SK-N-SH (cell line): ENCODE measurements around the gene PLB1. TPM values are rescaled to one million over a fixed set of nuclear protein-coding genes. Genes with fewer than 3 reads are reported as not detected.

Experiments
- CTCF ChIA-PET: fragments of 300-600, 350-600 bp; formaldehyde crosslinking; extraction: SDS; loops from one replicate; lab custom pipeline; 2021; lab: Yijun Ruan, JAX
- POLR2A ChIA-PET: fragments of 350-600 bp; sonication (Branson Sonifier 250); formaldehyde crosslinking; extraction: SDS; loops from one replicate; lab custom pipeline; 2020; ENCODE audit warnings: antibody characterized with exemption, inconsistent platforms; lab: Yijun Ruan, JAX
- DNase-seq: peaks from one replicate; pipeline ENCODE4 v3.0.0; 2012
- H2AFZ ChIP-seq: fragments of 200-600 bp; sonication (generic); 2 replicates; pipeline ENCODE4 v1.8.1; 2016; ENCODE audit warnings: antibody characterized with exemption, mild to moderate bottlenecking, low read depth
- H3F3A ChIP-seq: fragments of 200-600 bp; sonication (generic); replicated peaks from 2 replicates; pipeline ENCODE3; 2016; ENCODE audit warnings: antibody characterized with exemption, mild to moderate bottlenecking; ENCODE audit not compliant: insufficient read depth
- H3K27ac ChIP-seq, 2 experiments: fragments of 200-500 bp in 1 of 2; fragments of 200-600 bp in 1 of 2; sonication (Bioruptor generic) in 1 of 2; sonication (generic), shearing (Covaris generic) in 1 of 2; 2 replicates each; pipeline versions ENCODE4 v1.5.1 to v1.6.1; 2014 to 2016; ENCODE audit warnings: low read depth in 2 of 2, inconsistent platforms in 1 of 2, low read length in 1 of 2, mild to moderate bottlenecking in 1 of 2, mixed read lengths in 1 of 2
- H3K27me3 ChIP-seq: fragments of 200-600 bp; sonication (generic), shearing (Covaris generic); 2 replicates; pipeline ENCODE4 v1.6.1; 2016; ENCODE audit warnings: mixed run types; ENCODE audit not compliant: insufficient read depth
- H3K36me3 ChIP-seq, 2 experiments: fragments of 200-500 bp in 1 of 2; fragments of 200-600 bp in 1 of 2; sonication (Bioruptor generic) in 1 of 2; sonication (generic) in 1 of 2; replicated peaks in 1 of 2; 2 replicates each; pipeline versions ENCODE3 to v1.5.1; 2014 to 2016; ENCODE audit warnings: low read length in 1 of 2, mild to moderate bottlenecking in 1 of 2; ENCODE audit not compliant: insufficient read depth in 2 of 2, control insufficient read depth in 1 of 2
- H3K4me1 ChIP-seq, 2 experiments: fragments of 200-500 bp in 1 of 2; fragments of 200-600 bp in 1 of 2; sonication (Bioruptor generic) in 1 of 2; sonication (generic), shearing (Covaris generic) in 1 of 2; 2 replicates each; pipeline versions ENCODE4 v1.5.1 to v1.6.1; 2014 to 2016; ENCODE audit warnings: low read depth in 1 of 2, low read length in 1 of 2, mixed run types in 1 of 2; ENCODE audit not compliant: insufficient read depth in 2 of 2, control insufficient read depth in 1 of 2
- H3K4me2 ChIP-seq: fragments of 200-600 bp; sonication (generic), shearing (Covaris generic); 2 replicates; pipeline ENCODE4 v1.6.1; 2017; ENCODE audit warnings: mixed run types
- H3K4me3 ChIP-seq, 2 experiments: fragments of 200-500 bp in 1 of 2; fragments of 200-600 bp in 1 of 2; sonication (Bioruptor generic) in 1 of 2; sonication (generic), shearing (Covaris generic) in 1 of 2; 2 replicates each; pipeline versions ENCODE4 v1.5.1 to v1.8.1; 2014 to 2016; ENCODE audit warnings: low read depth in 2 of 2, inconsistent platforms in 1 of 2, low read length in 1 of 2, mild to moderate bottlenecking in 1 of 2, mixed read lengths in 1 of 2, moderate library complexity in 1 of 2
- H3K79me2 ChIP-seq: fragments of 200-600 bp; sonication (generic); 2 replicates; pipeline ENCODE4 v1.8.1; 2017; ENCODE audit warnings: mild to moderate bottlenecking; ENCODE audit not compliant: insufficient read depth
- H3K9ac ChIP-seq: fragments of 200-600 bp; sonication (generic); 2 replicates; pipeline ENCODE4 v1.6.1; 2017; ENCODE audit warnings: mixed run types
- H3K9me2 ChIP-seq: fragments of 200-600 bp; sonication (generic); 2 replicates; pipeline ENCODE4 v1.6.1; 2017; ENCODE audit warnings: mixed run types
- H3K9me3 ChIP-seq: fragments of 200-600 bp; sonication (generic); 2 replicates; pipeline ENCODE4 v1.6.1; 2017; ENCODE audit warnings: mixed run types, mild to moderate bottlenecking, moderate library complexity
- H4K20me1 ChIP-seq: fragments of 200-600 bp; sonication (generic); 2 replicates; pipeline ENCODE4 v1.6.1; 2017; ENCODE audit warnings: mild to moderate bottlenecking, mixed run types; ENCODE audit not compliant: insufficient read depth
- ELF1 ChIP-seq: IDR thresholded peaks from 2 replicates; pipeline ENCODE4 v1.4.0; 2012
- EP300 ChIP-seq, 2 experiments: IDR thresholded peaks; 2 replicates each; pipeline versions ENCODE4 v1.4.0 to v1.6.1; 2012; ENCODE audit warnings: borderline replicate concordance in 1 of 2, low read depth in 1 of 2, low read length in 1 of 2
- EZH2phosphoT487 ChIP-seq: fragments of 200-600 bp; sonication (generic); IDR thresholded peaks from 2 replicates; pipeline ENCODE4 v1.6.1; 2017; ENCODE audit warnings: low read depth, mixed run types, mild to moderate bottlenecking, antibody characterized with exemption, moderate library complexity, borderline replicate concordance
- FOXJ3 ChIP-seq: sonication (generic); formaldehyde crosslinking; IDR thresholded peaks from 2 replicates; pipeline ENCODE4 v1.5.1; 2020; ENCODE audit warnings: mild to moderate bottlenecking, missing genetic modification reagents
- GABPA ChIP-seq: IDR thresholded peaks from 2 replicates; pipeline ENCODE4 v1.4.0; 2012; ENCODE audit warnings: low read depth, mild to moderate bottlenecking
- GATA2 ChIP-seq: sonication (generic); formaldehyde crosslinking; IDR thresholded peaks from 2 replicates; pipeline ENCODE4 v1.5.0; 2020; ENCODE audit warnings: mild to moderate bottlenecking, missing genetic modification reagents
- JUND ChIP-seq: IDR thresholded peaks from 2 replicates; pipeline ENCODE4 v1.4.0; 2012
- MXI1 ChIP-seq: IDR thresholded peaks from 2 replicates; pipeline ENCODE4 v1.6.1; 2012; ENCODE audit warnings: mild to moderate bottlenecking, low read depth, low read length, improper control_type of control experiment
- NFIC ChIP-seq: IDR thresholded peaks from 2 replicates; pipeline ENCODE4 v1.4.0; 2012; ENCODE audit warnings: borderline replicate concordance
- POLR2AphosphoS5 ChIP-seq: IDR thresholded peaks from 2 replicates; pipeline ENCODE4 v1.6.1; 2012; ENCODE audit warnings: low read depth, low read length
- RAD21 ChIP-seq: IDR thresholded peaks from 2 replicates; pipeline ENCODE4 v1.6.1; 2012; ENCODE audit warnings: mild to moderate bottlenecking, low read length
- RFX5 ChIP-seq: IDR thresholded peaks from 2 replicates; pipeline ENCODE4 v1.6.1; 2012; ENCODE audit warnings: mild to moderate bottlenecking, improper control_type of control experiment, low read length
- SMC3 ChIP-seq: IDR thresholded peaks from 2 replicates; pipeline ENCODE4 v1.6.1; 2012; ENCODE audit warnings: low read depth, low read length, improper control_type of control experiment
- TCF12 ChIP-seq: IDR thresholded peaks from 2 replicates; pipeline ENCODE4 v1.4.0; 2012
- YY1 ChIP-seq: IDR thresholded peaks from 2 replicates; pipeline ENCODE4 v1.4.0; 2012; ENCODE audit warnings: low read depth, mild to moderate bottlenecking
- WGBS: methylation state at CpG from one replicate; pipeline ENCODE4 v1.1.6; 2017; ENCODE audit warnings: low lambda C conversion rate; 5-methylcytosine and 5-hydroxymethylcytosine counted together
- polyA plus RNA-seq, 3 experiments: library from polyadenylated mRNA; depleted of rRNA; stranded (reverse); fragments of >200 nt; gene quantifications; 2 replicates each; pipeline ENCODE4 v1.2.3, GENCODE V29; 2012
- TF ChIP-seq, protein P1 (sequence below): IDR thresholded peaks from 2 replicates; pipeline ENCODE4 v1.6.1; 2012; ENCODE audit warnings: mild to moderate bottlenecking, low read depth, low read length, moderate library complexity
- TF ChIP-seq, protein P2 (sequence below): IDR thresholded peaks from 2 replicates; pipeline ENCODE4 v1.4.0; 2012; ENCODE audit warnings: low read depth, borderline replicate concordance
- TF ChIP-seq, protein P3 (sequence below): fragments of 150-350 bp; IDR thresholded peaks from 2 replicates; pipeline ENCODE4 v1.6.1; 2016; ENCODE audit warnings: mild to moderate bottlenecking, low read depth, low read length
- TF ChIP-seq, protein P4 (sequence below): IDR thresholded peaks from 2 replicates; pipeline ENCODE4; 2012

Gene PLB1
- polyA plus RNA-seq, 1 of the 3 experiments (the other 2 are of a cell fraction) = 0.10 TPM

DNA sequence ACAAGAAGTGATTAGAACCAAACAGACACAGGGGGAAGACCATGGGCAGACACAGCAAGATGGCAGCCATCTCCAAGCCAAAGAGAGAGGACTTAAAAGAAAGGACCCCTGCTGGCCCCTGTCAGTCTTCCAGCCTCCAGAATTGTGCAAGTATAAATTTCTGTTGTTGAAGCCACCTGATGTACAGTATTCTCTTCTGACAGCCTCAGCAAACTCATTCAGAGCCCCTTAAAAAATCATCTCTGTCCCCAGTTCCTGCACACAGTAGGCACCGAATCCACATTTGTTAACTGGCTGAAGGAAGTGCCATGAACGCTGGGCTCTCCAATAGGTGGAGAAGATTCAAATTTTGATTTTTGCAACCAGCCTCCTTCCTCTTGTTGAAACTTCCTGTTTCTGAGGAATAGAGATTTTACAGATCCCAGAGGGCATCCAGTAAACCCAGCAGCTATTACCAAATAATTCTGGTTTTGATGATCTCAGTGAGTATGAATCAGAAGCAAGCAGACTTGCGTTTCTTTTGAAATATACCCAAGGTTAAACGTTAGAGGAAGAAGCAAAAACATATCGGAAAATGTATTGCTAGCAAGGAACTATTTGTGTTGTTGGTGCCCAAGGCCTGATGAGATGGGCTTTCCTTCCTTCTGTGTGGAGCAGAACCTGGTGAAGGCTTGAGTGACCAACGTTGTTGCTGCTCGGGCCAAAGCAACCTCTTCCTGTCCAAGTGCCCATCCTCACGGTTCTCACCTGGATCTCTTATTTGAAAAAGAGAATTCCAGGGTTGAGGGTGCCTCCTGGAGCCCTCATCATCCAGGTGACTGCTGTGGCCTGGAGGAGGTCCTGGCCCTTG lies 47.7 kb upstream of the PLB1 start (continued):
- TF ChIP-seq, protein P1, sequence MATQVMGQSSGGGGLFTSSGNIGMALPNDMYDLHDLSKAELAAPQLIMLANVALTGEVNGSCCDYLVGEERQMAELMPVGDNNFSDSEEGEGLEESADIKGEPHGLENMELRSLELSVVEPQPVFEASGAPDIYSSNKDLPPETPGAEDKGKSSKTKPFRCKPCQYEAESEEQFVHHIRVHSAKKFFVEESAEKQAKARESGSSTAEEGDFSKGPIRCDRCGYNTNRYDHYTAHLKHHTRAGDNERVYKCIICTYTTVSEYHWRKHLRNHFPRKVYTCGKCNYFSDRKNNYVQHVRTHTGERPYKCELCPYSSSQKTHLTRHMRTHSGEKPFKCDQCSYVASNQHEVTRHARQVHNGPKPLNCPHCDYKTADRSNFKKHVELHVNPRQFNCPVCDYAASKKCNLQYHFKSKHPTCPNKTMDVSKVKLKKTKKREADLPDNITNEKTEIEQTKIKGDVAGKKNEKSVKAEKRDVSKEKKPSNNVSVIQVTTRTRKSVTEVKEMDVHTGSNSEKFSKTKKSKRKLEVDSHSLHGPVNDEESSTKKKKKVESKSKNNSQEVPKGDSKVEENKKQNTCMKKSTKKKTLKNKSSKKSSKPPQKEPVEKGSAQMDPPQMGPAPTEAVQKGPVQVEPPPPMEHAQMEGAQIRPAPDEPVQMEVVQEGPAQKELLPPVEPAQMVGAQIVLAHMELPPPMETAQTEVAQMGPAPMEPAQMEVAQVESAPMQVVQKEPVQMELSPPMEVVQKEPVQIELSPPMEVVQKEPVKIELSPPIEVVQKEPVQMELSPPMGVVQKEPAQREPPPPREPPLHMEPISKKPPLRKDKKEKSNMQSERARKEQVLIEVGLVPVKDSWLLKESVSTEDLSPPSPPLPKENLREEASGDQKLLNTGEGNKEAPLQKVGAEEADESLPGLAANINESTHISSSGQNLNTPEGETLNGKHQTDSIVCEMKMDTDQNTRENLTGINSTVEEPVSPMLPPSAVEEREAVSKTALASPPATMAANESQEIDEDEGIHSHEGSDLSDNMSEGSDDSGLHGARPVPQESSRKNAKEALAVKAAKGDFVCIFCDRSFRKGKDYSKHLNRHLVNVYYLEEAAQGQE = no peak
- TF ChIP-seq FOXJ3 (CRISPR knock-in tag) (no peak), POLR2AphosphoS5 (no peak), NFIC (no peak), TCF12 (peak; percentile 61)
- TF ChIP-seq, protein P2, sequence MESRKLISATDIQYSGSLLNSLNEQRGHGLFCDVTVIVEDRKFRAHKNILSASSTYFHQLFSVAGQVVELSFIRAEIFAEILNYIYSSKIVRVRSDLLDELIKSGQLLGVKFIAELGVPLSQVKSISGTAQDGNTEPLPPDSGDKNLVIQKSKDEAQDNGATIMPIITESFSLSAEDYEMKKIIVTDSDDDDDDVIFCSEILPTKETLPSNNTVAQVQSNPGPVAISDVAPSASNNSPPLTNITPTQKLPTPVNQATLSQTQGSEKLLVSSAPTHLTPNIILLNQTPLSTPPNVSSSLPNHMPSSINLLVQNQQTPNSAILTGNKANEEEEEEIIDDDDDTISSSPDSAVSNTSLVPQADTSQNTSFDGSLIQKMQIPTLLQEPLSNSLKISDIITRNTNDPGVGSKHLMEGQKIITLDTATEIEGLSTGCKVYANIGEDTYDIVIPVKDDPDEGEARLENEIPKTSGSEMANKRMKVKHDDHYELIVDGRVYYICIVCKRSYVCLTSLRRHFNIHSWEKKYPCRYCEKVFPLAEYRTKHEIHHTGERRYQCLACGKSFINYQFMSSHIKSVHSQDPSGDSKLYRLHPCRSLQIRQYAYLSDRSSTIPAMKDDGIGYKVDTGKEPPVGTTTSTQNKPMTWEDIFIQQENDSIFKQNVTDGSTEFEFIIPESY = no peak
- TF ChIP-seq, all 33 proteins: peak for 7

DNA sequence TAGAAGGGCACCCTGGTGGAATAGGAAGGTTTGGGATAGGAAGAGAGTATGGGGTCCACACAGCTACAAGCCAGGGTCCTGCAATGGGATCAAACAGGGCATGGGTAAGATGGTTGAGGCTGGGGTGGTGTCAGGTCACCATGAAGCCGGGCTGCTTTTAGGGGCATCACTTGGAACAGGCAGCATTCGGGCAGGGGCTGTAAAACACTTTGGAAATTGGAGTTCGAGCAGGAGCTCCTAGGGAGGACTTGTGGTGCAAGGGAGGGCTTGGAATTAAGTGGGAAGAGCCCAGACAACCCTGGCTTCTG lies 47.1 kb upstream of the PLB1 start:
- Histone ChIP-seq H3K9me3 (no peaks in the 10 kb centered on the region), H3K9ac (no peak overlapping the region), H3K27ac (peak overlapping the region in 1 of 2 experiments; percentile 55; a peak in 2 of 4 replicates), H3F3A (peaks cover 12% of the 10 kb centered on the region), H3K4me1 (peaks cover 3 to 35% of the 10 kb centered on the region in 2 experiments; a peak in 3 of 4 replicates), H2AFZ (peak overlapping the region; percentile 63), H3K27me3 (no peaks in the 10 kb centered on the region), H3K79me2 (no peaks in the 10 kb centered on the region), H3K4me2 (peak overlapping the region; percentile 31; the same call in 1 of the 2 replicates), H3K9me2 (no peaks in the 10 kb centered on the region), H3K36me3 (no peaks in the 10 kb centered on the region), H4K20me1 (no peaks in the 10 kb centered on the region), H3K4me3 (no peak overlapping the region)
- no peak for DNase-seq
- ChIA-PET POLR2A (no interaction called here), CTCF (interaction anchor here (0.6 to 1.3 kb wide), 2 partner anchors 49 to 745 kb away, joined by 3 to 4 read pairs; no protein-coding TSS in a partner anchor)
- WGBS = 95% methylated on average over 3 of the region's 3 CpGs
- TF ChIP-seq NFIC = no peak
- TF ChIP-seq, protein P3, sequence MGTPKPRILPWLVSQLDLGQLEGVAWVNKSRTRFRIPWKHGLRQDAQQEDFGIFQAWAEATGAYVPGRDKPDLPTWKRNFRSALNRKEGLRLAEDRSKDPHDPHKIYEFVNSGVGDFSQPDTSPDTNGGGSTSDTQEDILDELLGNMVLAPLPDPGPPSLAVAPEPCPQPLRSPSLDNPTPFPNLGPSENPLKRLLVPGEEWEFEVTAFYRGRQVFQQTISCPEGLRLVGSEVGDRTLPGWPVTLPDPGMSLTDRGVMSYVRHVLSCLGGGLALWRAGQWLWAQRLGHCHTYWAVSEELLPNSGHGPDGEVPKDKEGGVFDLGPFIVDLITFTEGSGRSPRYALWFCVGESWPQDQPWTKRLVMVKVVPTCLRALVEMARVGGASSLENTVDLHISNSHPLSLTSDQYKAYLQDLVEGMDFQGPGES = no peak
- TF ChIP-seq RAD21 = no peak
- TF ChIP-seq YY1 = no peak
- TF ChIP-seq MXI1 = no peak
- no peak for TF ChIP-seq GATA2
- TF ChIP-seq EP300 (IDR thresholded peaks at IDR 0.05; ENCODE audit: borderline replicate concordance in 1 of 2, low read depth in 1 of 2, low read length in 1 of 2) = no peak
- TF ChIP-seq SMC3 = no peak
- TF ChIP-seq, protein P1 = no peak
- TF ChIP-seq, protein P4, sequence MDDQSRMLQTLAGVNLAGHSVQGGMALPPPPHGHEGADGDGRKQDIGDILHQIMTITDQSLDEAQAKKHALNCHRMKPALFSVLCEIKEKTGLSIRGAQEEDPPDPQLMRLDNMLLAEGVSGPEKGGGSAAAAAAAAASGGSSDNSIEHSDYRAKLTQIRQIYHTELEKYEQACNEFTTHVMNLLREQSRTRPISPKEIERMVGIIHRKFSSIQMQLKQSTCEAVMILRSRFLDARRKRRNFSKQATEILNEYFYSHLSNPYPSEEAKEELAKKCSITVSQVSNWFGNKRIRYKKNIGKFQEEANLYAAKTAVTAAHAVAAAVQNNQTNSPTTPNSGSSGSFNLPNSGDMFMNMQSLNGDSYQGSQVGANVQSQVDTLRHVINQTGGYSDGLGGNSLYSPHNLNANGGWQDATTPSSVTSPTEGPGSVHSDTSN = no peak
- no peak for TF ChIP-seq EZH2phosphoT487
- no peak for TF ChIP-seq FOXJ3 (CRISPR knock-in tag)
- TF ChIP-seq RFX5 = no peak
- TF ChIP-seq GABPA = no peak
- no peak for TF ChIP-seq ELF1
- no peak for TF ChIP-seq JUND
